H1 (cell line): ENCODE results near the gene GMPR2. TPM values are rescaled to one million over a fixed set of nuclear protein-coding genes. Genes with fewer than 3 reads are reported as not detected.
"Not testable (repeated sequence)": the region's sequence is repeated elsewhere in the genome, so short reads cannot be mapped to it uniquely, and the experiment has no call there.

Source experiments
- CTCF ChIA-PET: fragments of 300-600 bp; sonication (Branson Sonifier 250); formaldehyde crosslinking; loops from one replicate; lab custom pipeline; 2021; ENCODE audit not compliant: partially characterized antibody; lab: Charles Lee
- POLR2A ChIA-PET: fragments of 300-600 bp; sonication (Branson Sonifier 250); formaldehyde crosslinking; loops from one replicate; lab custom pipeline; 2021; ENCODE audit warnings: inconsistent platforms; ENCODE audit not compliant: partially characterized antibody; lab: Charles Lee
- DNase-seq, 2 experiments: peaks; one replicate each; pipeline versions ENCODE4 v3.0.0 to v3.0.0-alpha.2; 2010 to 2022; ENCODE audit warnings: low spot score in 2 of 2, low read depth in 1 of 2, mixed read lengths in 1 of 2
- FAIRE-seq: peaks from 2 replicates; lab custom pipeline; 2011; peaks lifted over from hg19 to GRCh38; lab: Jason Lieb, UNC
- H2AFZ ChIP-seq: 2 replicates; pipeline ENCODE4 v1.8.1; 2012; ENCODE audit warnings: low read length, inconsistent platforms
- H2AK5ac ChIP-seq: 2 replicates; pipeline ENCODE4 v1.6.1; 2013; ENCODE audit warnings: low read depth, low read length
- H2BK120ac ChIP-seq: replicated peaks from 2 replicates; pipeline ENCODE3; 2013; ENCODE audit warnings: low read depth, low read length, inconsistent platforms
- H2BK12ac ChIP-seq: 2 replicates; pipeline ENCODE4 v1.6.1; 2013; ENCODE audit warnings: low read depth, low read length
- H2BK15ac ChIP-seq: 2 replicates; pipeline ENCODE4 v1.6.1; 2013; ENCODE audit warnings: low read length
- H2BK20ac ChIP-seq: 2 replicates; pipeline ENCODE4 v1.6.1; 2013; ENCODE audit warnings: low read length
- H2BK5ac ChIP-seq: 2 replicates; pipeline ENCODE4 v1.6.1; 2013; ENCODE audit warnings: low read depth, low read length
- H3K14ac ChIP-seq: 2 replicates; pipeline ENCODE4 v1.6.1; 2013; ENCODE audit warnings: inconsistent platforms; ENCODE audit not compliant: insufficient read length
- H3K18ac ChIP-seq: 2 replicates; pipeline ENCODE4 v1.6.1; 2013; ENCODE audit warnings: low read length; ENCODE audit errors: extremely low read depth
- H3K23ac ChIP-seq: 2 replicates; pipeline ENCODE4 v1.6.1; 2013; ENCODE audit warnings: inconsistent platforms; ENCODE audit not compliant: insufficient read length
- H3K23me2 ChIP-seq: 2 replicates; pipeline ENCODE4 v1.6.1; 2013; ENCODE audit warnings: low read depth, low read length
- H3K27ac ChIP-seq: 2 replicates; pipeline ENCODE4 v1.6.1; 2011; ENCODE audit warnings: low read depth, low read length, inconsistent platforms
- H3K27me3 ChIP-seq, 4 experiments: replicated peaks in 1 of 4; 1 replicate in 1 of 4; 2 replicates in 3 of 4; pipeline versions ENCODE4 v1.6.1 to v1.8.1; 2011 to 2013; ENCODE audit warnings: low read length in 3 of 4, mild to moderate bottlenecking in 3 of 4, inconsistent platforms in 2 of 4, mixed read lengths in 2 of 4, moderate library complexity in 1 of 4; ENCODE audit not compliant: control insufficient read depth in 3 of 4, insufficient read depth in 3 of 4; ENCODE audit errors: extremely low read depth in 1 of 4
- H3K36me3 ChIP-seq, 4 experiments: 2 replicates each; pipeline versions ENCODE4 v1.6.1 to v1.8.1; 2011 to 2013; ENCODE audit warnings: mild to moderate bottlenecking in 4 of 4, low read length in 3 of 4, moderate library complexity in 2 of 4, control low read depth in 1 of 4, inconsistent platforms in 1 of 4; ENCODE audit not compliant: insufficient read depth in 4 of 4, control insufficient read depth in 2 of 4
- H3K4ac ChIP-seq: replicated peaks from 2 replicates; pipeline ENCODE3; 2013; ENCODE audit warnings: low read length, low read depth, mixed read lengths, inconsistent platforms; ENCODE audit not compliant: insufficient read length
- H3K4me1 ChIP-seq, 4 experiments: replicated peaks in 1 of 4; 1 replicate in 1 of 4; 2 replicates in 3 of 4; pipeline versions ENCODE4 v1.6.1 to v1.8.1; 2011 to 2013; ENCODE audit warnings: low read length in 3 of 4, inconsistent platforms in 2 of 4, mixed read lengths in 1 of 4; ENCODE audit not compliant: insufficient read depth in 4 of 4, control insufficient read depth in 3 of 4
- H3K4me2 ChIP-seq, 2 experiments: 2 replicates each; pipeline versions ENCODE4 v1.6.1 to v1.8.1; 2011 to 2013; ENCODE audit warnings: low read depth in 2 of 2, low read length in 2 of 2, control low read depth in 1 of 2, inconsistent platforms in 1 of 2, mild to moderate bottlenecking in 1 of 2; ENCODE audit not compliant: insufficient read depth in 1 of 2
- H3K4me3 ChIP-seq, 4 experiments: fragments of 200-600, 300-600 bp in 1 of 4; sonication (generic), shearing (Covaris generic), sonication (Bioruptor Twin) in 1 of 4; 2 replicates each; pipeline versions ENCODE4 v1.5.1 to v1.8.1; 2011 to 2016; ENCODE audit warnings: low read length in 4 of 4, low read depth in 3 of 4, control low read depth in 2 of 4, inconsistent platforms in 2 of 4, mild to moderate bottlenecking in 2 of 4, mixed read lengths in 1 of 4, moderate library complexity in 1 of 4; ENCODE audit not compliant: insufficient read depth in 2 of 4; ENCODE audit errors: extremely low read depth in 1 of 4
- H3K56ac ChIP-seq: replicated peaks from 2 replicates; pipeline ENCODE3; 2013; ENCODE audit warnings: low read depth, mild to moderate bottlenecking, mixed read lengths, low read length, inconsistent platforms; ENCODE audit not compliant: insufficient read length
- H3K79me1 ChIP-seq: 2 replicates; pipeline ENCODE4 v1.6.1; 2013; ENCODE audit warnings: low read depth, low read length, control low read depth
- H3K79me2 ChIP-seq, 2 experiments: 2 replicates each; pipeline versions ENCODE4 v1.6.1 to v1.8.1; 2012 to 2013; ENCODE audit warnings: low read length in 2 of 2, mild to moderate bottlenecking in 2 of 2, inconsistent platforms in 1 of 2; ENCODE audit not compliant: insufficient read depth in 2 of 2, control insufficient read depth in 1 of 2
- H3K9ac ChIP-seq, 4 experiments: replicated peaks in 1 of 4; 1 replicate in 1 of 4; 2 replicates in 3 of 4; pipeline versions ENCODE4 v1.6.1 to v1.8.1; 2011 to 2013; ENCODE audit warnings: low read depth in 3 of 4, low read length in 3 of 4, control low read depth in 2 of 4, mild to moderate bottlenecking in 2 of 4, moderate library complexity in 2 of 4, inconsistent platforms in 1 of 4; ENCODE audit errors: extremely low read depth in 1 of 4
- H3K9me3 ChIP-seq, 2 experiments: 2 replicates each; pipeline versions ENCODE4 v1.6.1 to v1.8.1; 2012 to 2013; ENCODE audit warnings: mild to moderate bottlenecking in 2 of 2, moderate library complexity in 2 of 2, control low read depth in 1 of 2, inconsistent platforms in 1 of 2, low read depth in 1 of 2, low read length in 1 of 2, mixed read lengths in 1 of 2; ENCODE audit not compliant: insufficient read depth in 2 of 2
- H4K20me1 ChIP-seq, 2 experiments: replicated peaks in 1 of 2; 2 replicates each; pipeline versions ENCODE3 to v1.8.1; 2011 to 2013; ENCODE audit warnings: inconsistent platforms in 2 of 2, low read length in 2 of 2, mild to moderate bottlenecking in 1 of 2; ENCODE audit not compliant: insufficient read depth in 2 of 2, control insufficient read depth in 1 of 2
- H4K5ac ChIP-seq: 2 replicates; pipeline ENCODE4 v1.6.1; 2013; ENCODE audit warnings: low read length, low read depth, mixed read lengths, inconsistent platforms; ENCODE audit not compliant: insufficient read length
- H4K8ac ChIP-seq: 2 replicates; pipeline ENCODE4 v1.8.0; 2013; ENCODE audit warnings: mild to moderate bottlenecking, moderate library complexity, low read length, inconsistent platforms; ENCODE audit not compliant: insufficient read depth; ENCODE audit errors: extremely low read depth
- H4K91ac ChIP-seq: replicated peaks from 2 replicates; pipeline ENCODE3; 2013; ENCODE audit warnings: low read length, mixed read lengths, inconsistent platforms; ENCODE audit not compliant: insufficient read length
- WGBS, 2 experiments: shearing (Covaris generic) in 1 of 2; methylation state at CpG; one replicate each; pipeline versions ENCODE4 v1.1.6 to v1.1.7; 2013 to 2015; ENCODE audit warnings: low lambda C conversion rate in 2 of 2, mixed read lengths in 2 of 2, inconsistent platforms in 1 of 2, low coverage in 1 of 2, missing lambda C conversion rate in 1 of 2; ENCODE audit not compliant: insufficient replicate concordance in 2 of 2, insufficient coverage in 1 of 2, insufficient read length in 1 of 2; ENCODE audit errors: extremely low coverage in 1 of 2, missing lambda C conversion rate in 1 of 2; 5-methylcytosine and 5-hydroxymethylcytosine counted together
- polyA plus RNA-seq, 7 experiments: library from polyadenylated mRNA; depleted of rRNA in 3 of 7; stranded (reverse) in 5 of 7; unstranded in 2 of 7; fragments of >200 nt in 5 of 7; fragments of 200-250 nt in 2 of 7; gene quantifications; 1 replicate in 5 of 7; 2 replicates in 1 of 7; 4 replicates in 1 of 7; pipeline versions ENCODE4 v1.2.1 to v1.2.3, GENCODE V29; 2011 to 2013; ENCODE audit warnings: missing spikeins in 2 of 7, mixed read lengths in 2 of 7
- total RNA-seq: library from RNA; stranded (reverse); fragmentation: NEBNext Ultra II Directional; extraction: Animal tissue kit (Norgen Biotek cat#: 25700); gene quantifications from 2 replicates; pipeline ENCODE4 v1.2.1, GENCODE V29; 2021

The GMPR2 gene
- total and polyA plus RNA-seq, 2 of the 8 experiments (the other 6 are each of a cell fraction or from before 2014, with no cell fraction given): 61.6 to 85.3 TPM

DNA sequence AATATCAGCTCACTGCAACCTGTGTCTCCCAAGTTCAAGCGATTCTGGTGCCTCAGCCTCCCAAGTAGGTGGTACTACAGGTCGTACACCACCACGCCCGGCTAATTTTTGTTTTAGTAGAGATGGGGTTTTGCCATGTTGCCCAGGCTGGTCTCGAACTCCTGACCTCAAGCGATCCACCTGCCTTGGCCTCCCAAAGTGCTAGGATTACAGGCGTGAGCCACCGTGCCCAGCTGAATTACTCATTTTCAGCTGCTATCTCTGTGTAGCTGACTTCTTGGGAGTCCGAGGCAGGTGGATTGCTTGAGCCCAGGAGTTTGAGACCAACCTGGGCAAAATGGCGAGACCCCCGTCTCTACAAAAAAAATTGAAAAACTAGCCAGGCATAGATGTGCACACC, 12.6 kb downstream of the GMPR2 start:
- H3K79me1 ChIP-seq, H4K5ac ChIP-seq, H3K27ac ChIP-seq, H3K18ac ChIP-seq, H3K4me1 ChIP-seq, H2BK20ac ChIP-seq, H2BK15ac ChIP-seq, H3K14ac ChIP-seq, FAIRE-seq, H3K9me3 ChIP-seq, H4K91ac ChIP-seq, H4K8ac ChIP-seq, DNase-seq, H3K4me2 ChIP-seq, H3K23ac ChIP-seq, H3K4ac ChIP-seq, H2BK12ac ChIP-seq, H2AFZ ChIP-seq, H3K56ac ChIP-seq, H2BK5ac ChIP-seq, H2BK120ac ChIP-seq, H3K4me3 ChIP-seq, H3K36me3 ChIP-seq, H4K20me1 ChIP-seq, H3K9ac ChIP-seq, H3K27me3 ChIP-seq, H3K79me2 ChIP-seq, H2AK5ac ChIP-seq, H3K23me2 ChIP-seq: not testable (repeated sequence)
- 78% methylated on average over 11 of the region's 11 CpGs; no CpG with 5 or more reads in 1 of the 2 experiments for WGBS, 2 experiments
- CTCF ChIA-PET: interaction anchor here (1.1 to 9.4 kb wide), 6 partner anchors 17 to 187 kb away, joined by 3 to 163 read pairs (median 6); partner anchors contain the start of genes CIDEB, DHRS1, NOP9 and RABGGTA
- POLR2A ChIA-PET: interaction anchor here (1.2 to 2.8 kb wide), 6 partner anchors 8 to 53 kb away, joined by 3 to 20 read pairs (median 4); partner anchors contain the start of genes DHRS1 and NOP9
